Type B pancreatic cell (in vitro differentiated cells): ENCODE results near the gene TMTC2. TPM values are rescaled to one million over a fixed set of nuclear protein-coding genes. Genes with fewer than 3 reads are reported as not detected.

Experiments
- DNase-seq: peaks from one replicate; pipeline ENCODE4 v3.0.0; 2021; ENCODE audit warnings: mixed read lengths; ENCODE audit not compliant: unreplicated experiment; ENCODE audit errors: extremely low spot score
- H3K27ac Mint-ChIP-seq: 2 replicates; pipeline ENCODE4 v1.8.0; 2021; ENCODE audit warnings: mild to moderate bottlenecking, mixed read lengths
- H3K27me3 Mint-ChIP-seq: 2 replicates; pipeline ENCODE4 v1.8.0; 2021; ENCODE audit warnings: mixed read lengths
- H3K36me3 Mint-ChIP-seq: 2 replicates; pipeline ENCODE4 v1.8.0; 2021; ENCODE audit warnings: mixed read lengths
- H3K4me1 Mint-ChIP-seq: one replicate; pipeline ENCODE4 v1.8.0; 2021; ENCODE audit warnings: mixed read lengths; ENCODE audit not compliant: unreplicated experiment
- H3K4me3 Mint-ChIP-seq: 2 replicates; pipeline ENCODE4 v1.8.0; 2021; ENCODE audit warnings: mild to moderate bottlenecking, mixed read lengths
- H3K9me3 Mint-ChIP-seq: 2 replicates; pipeline ENCODE4 v1.8.0; 2021; ENCODE audit warnings: mixed read lengths
- total RNA-seq: library from RNA; stranded (reverse); gene quantifications from 2 replicates; pipeline ENCODE4 v1.2.1, GENCODE V29; 2021; ENCODE audit warnings: low replicate concordance
- TF ChIP-seq, protein P1 (sequence below): fragments of 200-600 bp; sonication (generic); conservative IDR thresholded peaks from 2 replicates; pipeline ENCODE4 v1.5.0; 2021; ENCODE audit warnings: antibody characterized with exemption, mild to moderate bottlenecking

TMTC2 gene
- total RNA-seq, 1 donor from 2014 or later: 31.0 TPM

DNA sequence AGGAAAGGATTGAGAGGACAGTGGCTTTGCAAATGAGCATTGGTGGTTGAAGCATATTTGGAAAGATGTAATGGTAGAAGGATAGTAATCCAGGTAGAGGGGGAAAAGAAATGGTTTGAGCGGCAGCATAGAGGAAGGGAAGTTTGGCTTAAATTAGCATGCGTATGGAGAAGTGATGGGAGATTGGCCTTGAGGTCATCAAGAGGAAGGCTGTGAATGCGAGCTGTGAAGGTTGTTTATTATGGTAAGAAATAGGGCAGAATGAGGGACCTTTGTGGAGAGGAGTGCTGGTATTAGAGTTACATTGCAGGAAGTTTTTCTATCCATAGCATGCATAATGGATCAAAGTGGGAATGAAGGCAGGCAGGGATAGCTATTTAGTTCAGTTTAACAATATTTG is 162.1 kb downstream of the TMTC2 start:
- H3K27ac Mint-ChIP-seq: no peak overlapping the region
- peaks cover 7% of the 10 kb centered on the region for H3K4me1 Mint-ChIP-seq
- no peak for DNase-seq
- no peaks in the 10 kb centered on the region for H3K27me3 Mint-ChIP-seq
- H3K9me3 Mint-ChIP-seq: peaks cover 4% of the 10 kb centered on the region
- TF ChIP-seq, protein P1, sequence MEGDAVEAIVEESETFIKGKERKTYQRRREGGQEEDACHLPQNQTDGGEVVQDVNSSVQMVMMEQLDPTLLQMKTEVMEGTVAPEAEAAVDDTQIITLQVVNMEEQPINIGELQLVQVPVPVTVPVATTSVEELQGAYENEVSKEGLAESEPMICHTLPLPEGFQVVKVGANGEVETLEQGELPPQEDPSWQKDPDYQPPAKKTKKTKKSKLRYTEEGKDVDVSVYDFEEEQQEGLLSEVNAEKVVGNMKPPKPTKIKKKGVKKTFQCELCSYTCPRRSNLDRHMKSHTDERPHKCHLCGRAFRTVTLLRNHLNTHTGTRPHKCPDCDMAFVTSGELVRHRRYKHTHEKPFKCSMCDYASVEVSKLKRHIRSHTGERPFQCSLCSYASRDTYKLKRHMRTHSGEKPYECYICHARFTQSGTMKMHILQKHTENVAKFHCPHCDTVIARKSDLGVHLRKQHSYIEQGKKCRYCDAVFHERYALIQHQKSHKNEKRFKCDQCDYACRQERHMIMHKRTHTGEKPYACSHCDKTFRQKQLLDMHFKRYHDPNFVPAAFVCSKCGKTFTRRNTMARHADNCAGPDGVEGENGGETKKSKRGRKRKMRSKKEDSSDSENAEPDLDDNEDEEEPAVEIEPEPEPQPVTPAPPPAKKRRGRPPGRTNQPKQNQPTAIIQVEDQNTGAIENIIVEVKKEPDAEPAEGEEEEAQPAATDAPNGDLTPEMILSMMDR: no peak
- no peak overlapping the region for H3K4me3 Mint-ChIP-seq
- peaks cover 16% of the 10 kb centered on the region for H3K36me3 Mint-ChIP-seq

DNA sequence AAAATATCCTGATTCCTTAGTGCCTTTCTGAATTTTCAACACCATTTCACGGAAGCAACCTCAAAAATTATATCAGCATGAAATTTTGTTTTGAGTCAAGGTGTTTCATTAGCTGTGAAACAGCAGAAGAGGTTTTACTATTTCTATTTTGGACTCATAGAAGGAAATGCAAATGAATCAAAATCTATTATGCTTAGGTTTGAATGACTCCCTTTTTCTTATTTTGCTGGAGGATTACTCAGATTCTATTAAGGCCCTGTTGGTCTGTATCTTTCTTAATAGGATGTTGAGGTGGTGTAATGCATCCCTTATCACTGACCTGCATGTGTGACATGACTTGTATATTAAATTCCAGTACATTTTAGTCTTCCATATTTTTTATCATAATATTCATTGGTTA is 165.8 kb downstream of the TMTC2 start:
- TF ChIP-seq, protein P1: no peak
- no peak overlapping the region for H3K4me3 Mint-ChIP-seq
- H3K9me3 Mint-ChIP-seq: peaks cover 4% of the 10 kb centered on the region
- H3K4me1 Mint-ChIP-seq: peaks cover 7% of the 10 kb centered on the region
- DNase-seq: no peak
- no peak overlapping the region for H3K27ac Mint-ChIP-seq
- H3K27me3 Mint-ChIP-seq: no peaks in the 10 kb centered on the region
- peaks cover 10% of the 10 kb centered on the region for H3K36me3 Mint-ChIP-seq

DNA sequence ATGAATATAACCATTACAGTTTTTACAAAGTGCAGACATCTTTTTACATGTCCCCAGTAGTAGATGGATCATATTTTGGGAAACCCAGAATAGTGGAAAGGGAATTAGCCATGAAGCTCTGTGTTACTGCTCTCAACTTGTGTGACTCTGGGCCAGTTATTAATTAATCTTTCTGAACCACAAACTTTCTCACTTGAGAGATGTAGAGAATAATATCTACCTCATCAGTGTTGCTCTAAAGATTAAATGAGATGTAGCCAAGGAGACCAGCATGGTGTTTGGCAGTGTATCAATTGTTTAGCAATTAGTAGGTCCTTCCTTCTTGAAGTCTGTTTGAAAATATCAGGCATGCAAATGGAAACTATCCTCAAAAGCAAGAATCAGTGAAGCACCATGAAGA is 169.2 kb downstream of the TMTC2 start:
- H3K4me1 Mint-ChIP-seq: peaks cover 5% of the 10 kb centered on the region
- DNase-seq: no peak
- H3K36me3 Mint-ChIP-seq: peaks cover 16% of the 10 kb centered on the region
- H3K27ac Mint-ChIP-seq: no peak overlapping the region
- no peak overlapping the region for H3K4me3 Mint-ChIP-seq
- TF ChIP-seq, protein P1: no peak
- peaks cover 5% of the 10 kb centered on the region for H3K9me3 Mint-ChIP-seq
- H3K27me3 Mint-ChIP-seq: no peaks in the 10 kb centered on the region

DNA sequence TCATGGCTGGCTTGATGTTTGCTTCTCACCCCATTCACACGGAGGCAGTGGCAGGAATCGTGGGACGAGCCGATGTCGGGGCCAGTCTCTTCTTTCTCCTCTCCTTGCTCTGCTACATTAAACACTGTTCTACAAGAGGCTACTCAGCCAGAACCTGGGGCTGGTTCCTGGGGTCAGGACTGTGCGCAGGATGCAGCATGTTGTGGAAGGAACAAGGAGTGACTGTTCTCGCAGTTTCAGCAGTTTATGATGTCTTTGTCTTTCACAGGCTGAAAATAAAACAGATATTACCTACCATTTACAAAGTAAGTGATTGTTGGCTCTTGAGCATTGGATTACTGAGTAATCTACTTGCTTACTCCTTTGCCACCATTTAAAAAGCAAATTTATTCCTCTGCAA is 170.6 kb downstream of the TMTC2 start:
- peaks cover 5% of the 10 kb centered on the region for H3K9me3 Mint-ChIP-seq
- H3K36me3 Mint-ChIP-seq: peaks cover 16% of the 10 kb centered on the region
- TF ChIP-seq, protein P1: no peak
- H3K27ac Mint-ChIP-seq: no peak overlapping the region
- DNase-seq: no peak
- no peak overlapping the region for H3K4me3 Mint-ChIP-seq
- peaks cover 10% of the 10 kb centered on the region for H3K4me1 Mint-ChIP-seq
- H3K27me3 Mint-ChIP-seq: no peaks in the 10 kb centered on the region

DNA sequence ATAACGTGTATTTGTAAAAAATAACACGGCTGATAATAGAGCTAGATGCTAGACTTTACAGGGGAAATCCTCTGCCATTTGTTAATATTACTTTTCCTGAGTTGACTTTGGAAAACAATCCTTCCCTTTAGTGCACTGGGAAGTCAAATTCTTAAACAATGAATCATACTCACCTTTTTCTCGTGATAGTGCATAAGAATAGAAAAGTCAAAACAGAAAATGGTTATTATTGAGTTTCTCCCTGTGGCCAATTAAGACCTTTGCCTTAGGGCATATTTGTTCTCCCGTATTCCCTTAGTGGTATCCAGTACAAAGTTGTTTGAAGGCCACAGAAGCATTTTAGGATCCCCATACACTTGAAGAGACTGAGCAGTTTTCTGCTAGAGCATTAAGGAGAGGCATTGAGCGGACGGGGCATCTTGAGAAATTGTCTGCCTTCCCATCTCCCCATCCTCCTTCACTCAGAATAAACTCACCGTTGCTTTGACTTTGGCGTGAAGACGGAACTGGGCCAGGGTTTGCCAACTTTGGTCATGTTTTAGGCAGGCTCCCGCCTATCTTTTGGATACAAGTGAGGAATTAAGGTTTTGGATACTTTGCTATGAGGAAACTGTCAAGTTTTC is 171.3 kb downstream of the TMTC2 start:
- Mint-ChIP-seq H3K9me3 (peaks cover 5% of the 10 kb centered on the region), H3K36me3 (peaks cover 16% of the 10 kb centered on the region), H3K27me3 (no peaks in the 10 kb centered on the region), H3K4me1 (peaks cover 12% of the 10 kb centered on the region), H3K4me3 (no peak overlapping the region), H3K27ac (no peak overlapping the region)
- no peak for DNase-seq
- TF ChIP-seq, protein P1: no peak

DNA sequence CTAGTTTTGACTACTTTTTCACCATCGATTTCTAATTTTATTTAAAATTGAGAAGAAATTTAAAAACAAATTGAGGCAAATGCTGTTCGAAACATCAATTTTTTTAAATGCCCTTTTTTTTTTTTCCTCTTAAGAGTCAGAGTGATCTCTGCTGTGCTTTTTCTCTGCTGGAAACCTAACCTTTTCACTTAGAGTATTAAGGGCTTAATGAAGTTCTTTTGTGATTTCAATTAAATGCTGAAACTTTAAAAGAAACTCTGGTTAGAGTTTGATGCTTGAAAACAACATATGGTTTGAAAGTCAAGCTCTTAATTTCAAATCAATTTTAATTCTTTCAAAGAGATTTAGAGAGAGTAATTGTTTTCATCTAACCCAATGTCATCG is 171.8 kb downstream of the TMTC2 start:
- no peaks in the 10 kb centered on the region for H3K27me3 Mint-ChIP-seq
- no peak for DNase-seq

More for the DNA sequence above, 171.8 kb downstream of the TMTC2 start:
- Mint-ChIP-seq H3K4me1 (peaks cover 15% of the 10 kb centered on the region), H3K9me3 (peaks cover 5% of the 10 kb centered on the region), H3K36me3 (peaks cover 17% of the 10 kb centered on the region), H3K27ac (no peak overlapping the region), H3K4me3 (no peak overlapping the region)
- TF ChIP-seq, protein P1: no peak
